ENCODE measurements around the gene CMIP. TPM values are rescaled to one million over a fixed set of nuclear protein-coding genes. Genes with fewer than 3 reads are reported as not detected.

CMIP gene
- polyA plus RNA-seq, 1 experiment: 2.7 TPM

GRCh38 chr16:81449899-81450608, 5.4 kb downstream of the CMIP start:
- no peaks in the 10 kb centered on the region; the same call in 1 of the 2 replicates for H3K9me3 ChIP-seq (ENCODE audit: control insufficient read depth, insufficient read depth, low read length)
- H3K27ac ChIP-seq (ENCODE audit: low read depth, low read length): no peak overlapping the region
- CTCF ChIA-PET: interaction anchor here (0.9 kb wide), 1 partner anchor 12 kb away, joined by 4 read pairs; no protein-coding TSS in a partner anchor
- no peak for TF ChIP-seq CTCF (IDR thresholded peaks at IDR 0.05; ENCODE audit: low read depth, low read length)
- no peak overlapping the region for H3K4me3 ChIP-seq (ENCODE audit: low read depth, low read length)
- POLR2A ChIA-PET: no interaction called here
- no peaks in the 10 kb centered on the region for H3K27me3 ChIP-seq (ENCODE audit: control insufficient read depth, insufficient read depth, low read length)
- no peak for DNase-seq (ENCODE audit: low read depth, low spot score)

- Histone ChIP-seq H3K27ac (ENCODE audit: low read depth, low read length) (no peak overlapping the region), H3K9me3 (ENCODE audit: control insufficient read depth, insufficient read depth, low read length) (no peaks in the 10 kb centered on the region; the same call in 1 of the 2 replicates), H3K4me3 (ENCODE audit: low read depth, low read length) (no peak overlapping the region), H3K27me3 (ENCODE audit: control insufficient read depth, insufficient read depth, low read length) (no peaks in the 10 kb centered on the region)
- no peak for DNase-seq (ENCODE audit: low read depth, low spot score)
- CTCF ChIA-PET: interaction anchor here (0.9 kb wide), 1 partner anchor 11 kb away, joined by 4 read pairs; no protein-coding TSS in a partner anchor
- TF ChIP-seq CTCF (IDR thresholded peaks at IDR 0.05; ENCODE audit: low read depth, low read length): no peak
- POLR2A ChIA-PET: no interaction called here
Observed at GRCh38 chr16:81450783-81451491, 6.3 kb downstream of the CMIP start.

- H3K9me3 ChIP-seq (ENCODE audit: control insufficient read depth, insufficient read depth, low read length): no peaks in the 10 kb centered on the region; the same call in 1 of the 2 replicates
- ChIA-PET CTCF (no interaction called here), POLR2A (no interaction called here)
- no peak overlapping the region for H3K27ac ChIP-seq (ENCODE audit: low read depth, low read length)
- DNase-seq (ENCODE audit: low read depth, low spot score): no peak
- TF ChIP-seq CTCF (IDR thresholded peaks at IDR 0.05; ENCODE audit: low read depth, low read length): no peak
- no peaks in the 10 kb centered on the region for H3K27me3 ChIP-seq (ENCODE audit: control insufficient read depth, insufficient read depth, low read length)
- H3K4me3 ChIP-seq (ENCODE audit: low read depth, low read length): no peak overlapping the region
Observed at GRCh38 chr16:81451753-81452680, 7.4 kb downstream of the CMIP start.

- TF ChIP-seq CTCF (IDR thresholded peaks at IDR 0.05; ENCODE audit: low read depth, low read length): no peak
- no peak for DNase-seq (ENCODE audit: low read depth, low spot score)
- no peaks in the 10 kb centered on the region for H3K9me3 ChIP-seq (ENCODE audit: control insufficient read depth, insufficient read depth, low read length)
- no peak overlapping the region for H3K27ac ChIP-seq (ENCODE audit: low read depth, low read length)
- H3K4me3 ChIP-seq (ENCODE audit: low read depth, low read length): no peak overlapping the region
- CTCF ChIA-PET: no interaction called here
- POLR2A ChIA-PET: no interaction called here
- H3K27me3 ChIP-seq (ENCODE audit: control insufficient read depth, insufficient read depth, low read length): no peaks in the 10 kb centered on the region
Observed at GRCh38 chr16:81453091-81453728, 8.6 kb downstream of the CMIP start.
